Mesendoderm (in vitro differentiated cells): Measurements from ENCODE around the gene LIN7C.
"Not testable (repeated sequence)": the region's sequence is repeated elsewhere in the genome, so short reads cannot be mapped to it uniquely, and the experiment has no call there.

Source experiments
- DNase-seq: peaks from one replicate; pipeline ENCODE4 v3.0.0; 2013
- H2AK5ac ChIP-seq: 2 replicates; pipeline ENCODE4 v1.6.1; 2013; ENCODE audit warnings: low read length, inconsistent platforms
- H2BK120ac ChIP-seq: 2 replicates; pipeline ENCODE4 v1.6.1; 2013; ENCODE audit warnings: low read depth, mild to moderate bottlenecking, low read length, moderate library complexity, mixed read lengths
- H2BK15ac ChIP-seq: replicated peaks from 2 replicates; pipeline ENCODE4 v1.6.1; 2013; ENCODE audit warnings: low read depth, mild to moderate bottlenecking, moderate library complexity
- H2BK5ac ChIP-seq: 2 replicates; pipeline ENCODE4 v1.6.1; 2013; ENCODE audit warnings: low read length, inconsistent platforms
- H3K18ac ChIP-seq: 2 replicates; pipeline ENCODE4 v1.6.1; 2013; ENCODE audit warnings: mild to moderate bottlenecking, low read length, mixed read lengths
- H3K23ac ChIP-seq: one replicate; pipeline ENCODE4 v1.6.1; 2013; ENCODE audit warnings: low read length
- H3K27ac ChIP-seq: 2 replicates; pipeline ENCODE4 v1.5.1; 2013; ENCODE audit warnings: low read depth, mild to moderate bottlenecking, inconsistent platforms, low read length, moderate library complexity
- H3K27me3 ChIP-seq: 2 replicates; pipeline ENCODE4 v1.6.1; 2013; ENCODE audit warnings: low read length, control low read depth, mild to moderate bottlenecking, inconsistent platforms; ENCODE audit not compliant: insufficient read depth, poor library complexity
- H3K36me3 ChIP-seq: 2 replicates; pipeline ENCODE4 v1.6.1; 2013; ENCODE audit warnings: low read length, inconsistent platforms; ENCODE audit not compliant: control insufficient read depth, insufficient read depth
- H3K4ac ChIP-seq: one replicate; pipeline ENCODE4 v1.6.1; 2013; ENCODE audit warnings: low read depth, mild to moderate bottlenecking, low read length, moderate library complexity
- H3K4me1 ChIP-seq: 2 replicates; pipeline ENCODE4 v1.6.1; 2013; ENCODE audit warnings: low read depth, low read length, inconsistent platforms; ENCODE audit not compliant: control insufficient read depth
- H3K4me2 ChIP-seq: 2 replicates; pipeline ENCODE4 v1.6.1; 2013; ENCODE audit warnings: low read length
- H3K4me3 ChIP-seq: 2 replicates; pipeline ENCODE4 v1.5.1; 2013; ENCODE audit warnings: mild to moderate bottlenecking, low read length
- H3K56ac ChIP-seq: one replicate; pipeline ENCODE4 v1.6.1; 2013; ENCODE audit warnings: low read length
- H3K79me1 ChIP-seq: 2 replicates; pipeline ENCODE4 v1.6.1; 2013; ENCODE audit warnings: low read length, inconsistent platforms
- H3K79me2 ChIP-seq: 2 replicates; pipeline ENCODE4 v1.6.1; 2013; ENCODE audit warnings: mild to moderate bottlenecking, low read length; ENCODE audit not compliant: control insufficient read depth, insufficient read depth
- H3K9ac ChIP-seq: 2 replicates; pipeline ENCODE4 v1.6.1; 2013; ENCODE audit warnings: low read length, inconsistent platforms
- H4K5ac ChIP-seq: one replicate; pipeline ENCODE4 v1.6.1; 2013; ENCODE audit warnings: low read length
- H4K8ac ChIP-seq: one replicate; pipeline ENCODE4 v1.6.1; 2013; ENCODE audit warnings: low read depth, mild to moderate bottlenecking, control low read depth, low read length, moderate library complexity
- WGBS: extraction: QIAGEN DNeasy Blood & Tissue Kit; methylation state at CpG from one replicate; pipeline ENCODE4 v1.1.7; 2013; ENCODE audit warnings: low lambda C conversion rate, missing lambda C conversion rate; ENCODE audit not compliant: insufficient coverage; ENCODE audit errors: extremely low coverage; 5-methylcytosine and 5-hydroxymethylcytosine counted together

LIN7C gene

GRCh38 chr11:27451244-27451965, 55.2 kb downstream of the LIN7C start:
- no peak for DNase-seq
- WGBS: no CpG with 5 or more reads among the region's 1 CpG
- Histone ChIP-seq H2BK5ac (no peak overlapping the region), H3K4me1 (no peaks in the 10 kb centered on the region), H4K5ac (no peak overlapping the region), H3K79me2 (peaks cover 18% of the 10 kb centered on the region), H3K4ac (no peak overlapping the region), H3K9ac (no peak overlapping the region), H3K27ac (no peak overlapping the region), H3K56ac (no peak overlapping the region), H2AK5ac (no peak overlapping the region), H3K79me1 (peaks cover 4% of the 10 kb centered on the region), H3K27me3 (no peaks in the 10 kb centered on the region), H3K4me3 (no peak overlapping the region), H3K18ac (peak overlapping the region; percentile 28), H3K4me2 (no peak overlapping the region), H3K36me3 (no peaks in the 10 kb centered on the region), H3K23ac (no peak overlapping the region), H2BK120ac (no peak overlapping the region), H4K8ac (peak overlapping the region; percentile 56), H2BK15ac (no peak overlapping the region)

GRCh38 chr11:27448184-27448540, 58.4 kb downstream of the LIN7C start:
- H3K18ac ChIP-seq, H3K9ac ChIP-seq, H2BK120ac ChIP-seq, H2AK5ac ChIP-seq, H3K27me3 ChIP-seq, H3K36me3 ChIP-seq, H3K27ac ChIP-seq, DNase-seq, H2BK15ac ChIP-seq, H3K56ac ChIP-seq, H3K4me2 ChIP-seq, H3K79me1 ChIP-seq, H3K4ac ChIP-seq, H3K23ac ChIP-seq, H3K79me2 ChIP-seq, H4K8ac ChIP-seq, H3K4me1 ChIP-seq, H2BK5ac ChIP-seq, H3K4me3 ChIP-seq, H4K5ac ChIP-seq: not testable (repeated sequence)
- no CpG with 5 or more reads among the region's 5 CpGs for WGBS

- no peak overlapping the region for H2BK120ac ChIP-seq
- no peak overlapping the region for H3K56ac ChIP-seq
- no peaks in the 10 kb centered on the region for H3K27me3 ChIP-seq
- H3K79me1 ChIP-seq: peaks cover 4% of the 10 kb centered on the region
- H4K5ac ChIP-seq: no peak overlapping the region
- H3K4ac ChIP-seq: no peak overlapping the region
- H3K79me2 ChIP-seq: peaks cover 5% of the 10 kb centered on the region
- DNase-seq: no peak
- H3K4me1 ChIP-seq: no peaks in the 10 kb centered on the region
- no peak overlapping the region for H3K23ac ChIP-seq
- no CpG with 5 or more reads among the region's 5 CpGs for WGBS
- H3K18ac ChIP-seq: no peak overlapping the region
- H2BK15ac ChIP-seq: no peak overlapping the region
- no peak overlapping the region for H3K9ac ChIP-seq
- no peak overlapping the region for H3K27ac ChIP-seq
- no peak overlapping the region for H3K4me3 ChIP-seq
- H3K36me3 ChIP-seq: no peaks in the 10 kb centered on the region
- H2BK5ac ChIP-seq: no peak overlapping the region
- no peak overlapping the region for H4K8ac ChIP-seq
- H3K4me2 ChIP-seq: no peak overlapping the region
- no peak overlapping the region for H2AK5ac ChIP-seq
Measured at GRCh38 chr11:27447288-27448183, 59.0 kb downstream of the LIN7C start.

GRCh38 chr11:27445625-27446024, 60.9 kb downstream of the LIN7C start:
- WGBS: no CpG with 5 or more reads among the region's 4 CpGs
- Histone ChIP-seq H3K36me3 (no peaks in the 10 kb centered on the region), H3K79me2 (peaks cover 7% of the 10 kb centered on the region), H2AK5ac (no peak overlapping the region), H3K27ac (no peak overlapping the region), H4K5ac (no peak overlapping the region), H3K4me2 (no peak overlapping the region), H2BK120ac (no peak overlapping the region), H3K4me3 (no peak overlapping the region), H3K27me3 (no peaks in the 10 kb centered on the region), H2BK15ac (no peak overlapping the region), H3K4ac (no peak overlapping the region), H3K18ac (no peak overlapping the region), H4K8ac (no peak overlapping the region), H3K9ac (no peak overlapping the region), H3K79me1 (peaks cover 7% of the 10 kb centered on the region), H3K4me1 (no peaks in the 10 kb centered on the region), H3K56ac (no peak overlapping the region), H2BK5ac (no peak overlapping the region), H3K23ac (no peak overlapping the region)
- DNase-seq: no peak

- no peak overlapping the region for H4K8ac ChIP-seq
- H3K23ac ChIP-seq: no peak overlapping the region
- no peak overlapping the region for H2BK15ac ChIP-seq
- WGBS: no CpG with 5 or more reads among the region's 2 CpGs
- no peaks in the 10 kb centered on the region for H3K4me1 ChIP-seq
- no peak overlapping the region for H2AK5ac ChIP-seq
- no peak overlapping the region for H2BK120ac ChIP-seq
- no peak overlapping the region for H4K5ac ChIP-seq
- no peak overlapping the region for H3K27ac ChIP-seq
- no peak overlapping the region for H3K4me3 ChIP-seq
- H2BK5ac ChIP-seq: no peak overlapping the region
- H3K4me2 ChIP-seq: no peak overlapping the region
- no peak overlapping the region for H3K9ac ChIP-seq
- no peaks in the 10 kb centered on the region for H3K36me3 ChIP-seq
- H3K27me3 ChIP-seq: no peaks in the 10 kb centered on the region
- H3K79me2 ChIP-seq: peaks cover 8% of the 10 kb centered on the region
- peak overlapping the region; percentile 10 for H3K4ac ChIP-seq
- H3K18ac ChIP-seq: no peak overlapping the region
- H3K79me1 ChIP-seq: peaks cover 9% of the 10 kb centered on the region
- no peak overlapping the region for H3K56ac ChIP-seq
- peak; percentile 73 for DNase-seq
Measured at GRCh38 chr11:27444801-27445215, 61.8 kb downstream of the LIN7C start.
